Naive B cell (primary cell): ENCODE measurements around the gene CD44. TPM values are rescaled to one million over a fixed set of nuclear protein-coding genes. Genes with fewer than 3 reads are reported as not detected.

ENCODE experiments used
- ATAC-seq, 2 donors: fragments of 150-1000 bp; cut with Tn5 transposase; 2 replicates each; pipeline ENCODE4 v1.10.0; 2021; ENCODE audit warnings: low read depth in 2 of 2, mild to moderate bottlenecking in 2 of 2, moderate library complexity in 2 of 2
- DNase-seq: peaks from one replicate; pipeline ENCODE4 v3.0.0; 2022
- H3K27ac Mint-ChIP-seq, 6 donors: one replicate each; pipeline ENCODE4 v1.8.0; 2020 to 2022; ENCODE audit warnings: mild to moderate bottlenecking in 6 of 6, mixed read lengths in 6 of 6, moderate library complexity in 5 of 6, inconsistent platforms in 2 of 6
- H3K27me3 Mint-ChIP-seq, 3 donors: one replicate each; pipeline ENCODE4 v1.8.0; 2021 to 2022; ENCODE audit warnings: mixed read lengths in 3 of 3, mild to moderate bottlenecking in 1 of 3
- H3K36me3 Mint-ChIP-seq, 2 donors: one replicate each; pipeline ENCODE4 v1.8.0; 2020 to 2022; ENCODE audit warnings: mixed read lengths in 2 of 2, inconsistent platforms in 1 of 2, mild to moderate bottlenecking in 1 of 2
- H3K4me1 Mint-ChIP-seq, 3 donors: one replicate each; pipeline ENCODE4 v1.8.0; 2020 to 2022; ENCODE audit warnings: mixed read lengths in 3 of 3, inconsistent platforms in 1 of 3, mild to moderate bottlenecking in 1 of 3, moderate library complexity in 1 of 3
- H3K4me3 Mint-ChIP-seq, 8 donors: one replicate each; pipeline ENCODE4 v1.8.0; 2020 to 2022; ENCODE audit warnings: mild to moderate bottlenecking in 8 of 8, mixed read lengths in 8 of 8, moderate library complexity in 8 of 8, inconsistent platforms in 2 of 8
- H3K9me3 Mint-ChIP-seq, 7 donors: one replicate each; pipeline ENCODE4 v1.8.0; 2020 to 2022; ENCODE audit warnings: mixed read lengths in 7 of 7, mild to moderate bottlenecking in 5 of 7, inconsistent platforms in 2 of 7, moderate library complexity in 1 of 7
- polyA plus RNA-seq, 6 donors: library from polyadenylated mRNA; unstranded; fragments of 300-500 nt; fragmentation: Illumina TruSeq; gene quantifications; one replicate each; pipeline ENCODE4 v1.2.3, GENCODE V29; 2021; ENCODE audit warnings: low read depth in 6 of 6

CD44 gene
- polyA plus RNA-seq, 6 donors from 2014 or later: 156 to 277 (median 187) TPM

DNA sequence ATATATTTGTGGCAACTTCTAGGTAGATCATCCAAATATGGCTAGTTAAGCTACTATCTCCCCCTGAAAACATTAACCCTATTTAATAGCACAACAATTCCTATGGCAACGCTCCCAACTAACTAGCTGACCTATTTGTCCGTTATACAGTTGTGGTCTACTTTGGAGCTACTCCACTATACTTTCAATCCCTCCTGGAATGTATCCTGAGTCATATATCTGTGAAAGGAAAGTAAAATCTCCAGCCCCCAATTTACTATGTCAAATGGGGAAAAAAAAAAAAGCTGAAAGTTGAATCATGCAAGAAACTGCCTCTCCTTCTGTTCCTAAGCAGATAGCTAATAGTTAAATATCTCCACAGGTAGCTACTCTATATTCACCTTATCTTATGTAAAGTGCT is 128.5 kb downstream of the CD44 start:
- no peak overlapping the region for H3K27ac Mint-ChIP-seq
- ATAC-seq (no peak), DNase-seq (no peak)
- H3K4me3 Mint-ChIP-seq: no peak overlapping the region
- H3K36me3 Mint-ChIP-seq: no peaks in the 10 kb centered on the region
- no peaks in the 10 kb centered on the region for H3K27me3 Mint-ChIP-seq
- H3K9me3 Mint-ChIP-seq: peaks cover 0 to 5% (median 0%) of the 10 kb centered on the region in 7 donors
- peaks cover 10 to 29% (median 29%) of the 10 kb centered on the region in 3 donors for H3K4me1 Mint-ChIP-seq

DNA sequence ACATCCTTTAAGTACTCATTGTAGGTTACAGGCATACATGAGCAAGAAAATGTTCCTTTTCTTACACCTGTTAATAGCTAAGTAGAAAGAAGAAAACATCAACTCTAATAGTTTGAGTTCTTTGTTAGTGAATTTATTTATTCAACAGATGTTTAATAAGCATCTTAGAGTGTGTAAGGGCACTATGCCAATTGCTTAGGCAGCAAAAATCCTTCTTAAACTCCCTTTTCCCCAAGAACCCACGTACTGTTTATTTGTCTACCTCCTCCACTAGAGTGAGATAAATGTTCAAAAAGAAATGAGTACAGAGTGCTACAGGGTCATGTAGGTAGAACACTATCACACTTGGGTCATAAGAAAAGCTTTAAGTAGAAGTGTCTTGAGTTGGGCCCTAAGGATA is 131.4 kb downstream of the CD44 start:
- Mint-ChIP-seq H3K4me1 (peaks cover 10 to 35% (median 29%) of the 10 kb centered on the region in 3 donors), H3K9me3 (peaks cover 0 to 5% (median 0%) of the 10 kb centered on the region in 7 donors), H3K4me3 (no peak overlapping the region), H3K36me3 (peaks cover 0 to 8% of the 10 kb centered on the region in 2 donors), H3K27ac (no peak overlapping the region), H3K27me3 (peaks cover 0 to 8% (median 0%) of the 10 kb centered on the region in 3 donors)
- DNase-seq: no peak
- no peak for ATAC-seq

DNA sequence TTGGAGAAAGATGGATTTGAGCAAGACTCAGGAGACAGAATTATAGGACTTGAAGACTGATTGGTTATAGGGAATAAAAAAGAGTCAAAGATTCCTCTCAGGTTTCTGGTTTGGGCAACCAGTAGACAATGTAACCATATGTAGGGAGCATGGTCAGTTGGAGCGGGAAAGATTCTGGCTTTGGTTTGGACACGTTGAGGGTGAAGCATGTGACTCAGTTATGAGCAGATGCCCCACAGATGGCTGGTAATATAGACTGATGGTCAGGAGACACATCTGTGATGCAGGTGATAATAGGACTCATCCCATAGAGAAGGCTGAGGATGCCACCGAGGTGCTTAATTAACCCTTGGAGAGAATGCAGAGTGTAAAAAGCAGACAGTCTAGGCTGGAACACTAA is 132.1 kb downstream of the CD44 start:
- Mint-ChIP-seq H3K36me3 (peaks cover 0 to 8% of the 10 kb centered on the region in 2 donors), H3K27ac (peak overlapping the region in 2 of 6 donors; percentile 0 to 73), H3K4me3 (peak overlapping the region in 1 of 8 donors; percentile 5), H3K4me1 (peaks cover 6 to 28% (median 22%) of the 10 kb centered on the region in 3 donors), H3K9me3 (peaks cover 0 to 5% (median 0%) of the 10 kb centered on the region in 7 donors), H3K27me3 (peaks cover 4 to 8% (median 5%) of the 10 kb centered on the region in 3 donors)
- no peak for ATAC-seq
- no peak for DNase-seq

DNA sequence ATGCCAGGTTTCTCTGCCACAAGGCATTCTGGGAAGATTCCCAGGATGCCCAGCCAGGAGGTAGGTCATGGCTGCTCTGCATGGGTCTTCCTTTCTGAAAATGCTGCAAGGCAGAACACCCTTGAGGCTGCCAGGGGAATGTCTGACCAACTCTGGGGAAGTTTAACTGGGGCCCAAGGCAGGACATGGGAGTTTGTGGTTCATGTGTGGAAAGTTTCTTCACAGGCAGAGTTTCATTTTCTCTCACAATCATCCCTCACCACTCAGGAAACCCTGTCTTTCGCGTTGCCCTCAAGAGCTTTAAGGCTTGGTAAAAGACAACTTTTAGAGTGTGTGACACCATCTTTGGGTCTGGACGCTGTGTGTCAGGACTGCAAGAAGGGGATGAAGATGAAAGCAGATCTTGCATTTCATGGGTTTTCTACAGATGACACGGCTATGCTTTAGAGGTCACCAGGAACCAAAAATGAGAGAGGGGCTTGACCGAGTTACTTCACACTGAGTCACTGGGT is 133.5 kb downstream of the CD44 start:
- H3K36me3 Mint-ChIP-seq: peaks cover 0 to 8% of the 10 kb centered on the region in 2 donors
- H3K9me3 Mint-ChIP-seq: peaks cover 0 to 5% (median 1%) of the 10 kb centered on the region in 7 donors
- DNase-seq (no peak), ATAC-seq (peak in 1 of 2 donors; percentile 10)
- H3K27me3 Mint-ChIP-seq: peaks cover 4 to 9% (median 8%) of the 10 kb centered on the region in 3 donors
- H3K27ac Mint-ChIP-seq: no peak overlapping the region
- peak overlapping the region in 1 of 8 donors; percentile 68 for H3K4me3 Mint-ChIP-seq
- peaks cover 6 to 24% (median 18%) of the 10 kb centered on the region in 3 donors for H3K4me1 Mint-ChIP-seq

DNA sequence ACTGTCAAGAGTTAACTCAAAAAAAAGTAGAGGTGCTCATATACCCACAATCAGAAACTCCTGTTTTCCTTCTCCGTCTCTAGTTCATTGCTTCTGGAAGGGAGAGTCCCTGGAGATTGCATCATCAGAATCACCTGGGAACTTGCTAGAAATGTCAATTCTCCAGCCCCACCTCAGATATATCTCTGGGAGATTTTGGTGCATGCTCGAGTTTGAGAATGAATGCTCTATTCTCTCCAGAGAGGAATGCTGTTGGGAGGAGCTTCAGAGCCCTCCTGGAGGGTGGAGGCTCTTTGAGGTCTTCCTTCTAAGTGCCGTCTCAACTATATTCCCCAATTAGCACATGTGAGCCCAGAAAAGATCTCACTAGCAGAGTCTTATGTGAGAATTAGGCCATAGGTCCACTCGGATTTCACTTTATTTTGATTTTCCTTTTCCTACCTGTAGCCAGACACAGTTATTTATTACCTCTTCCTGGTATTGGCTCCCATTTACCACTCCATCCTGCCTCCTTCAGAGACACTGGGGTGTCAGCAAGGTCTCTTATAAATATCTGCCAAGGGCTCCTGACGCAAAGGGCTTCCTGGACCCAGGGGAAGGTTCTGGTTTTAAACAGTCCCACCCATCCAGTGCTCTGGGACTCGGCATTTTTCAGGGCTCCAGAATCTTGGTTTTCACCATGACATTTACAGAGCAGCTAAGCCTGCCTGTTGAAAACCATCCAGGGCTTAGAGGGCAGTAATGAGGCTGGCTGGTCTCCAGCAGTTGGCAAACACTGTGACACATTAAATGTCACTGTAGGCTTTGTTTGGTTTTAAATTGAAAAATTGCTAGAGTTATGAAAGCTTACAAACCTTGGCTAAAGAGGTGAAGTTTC is 136.2 kb downstream of the CD44 start:
- Mint-ChIP-seq H3K4me1 (peaks cover 16 to 33% (median 27%) of the 10 kb centered on the region in 3 donors), H3K36me3 (peaks cover 0 to 8% of the 10 kb centered on the region in 2 donors), H3K27ac (no peak overlapping the region), H3K9me3 (peaks cover 0 to 5% (median 1%) of the 10 kb centered on the region in 7 donors), H3K27me3 (peaks cover 4 to 9% (median 8%) of the 10 kb centered on the region in 3 donors), H3K4me3 (no peak overlapping the region)
- ATAC-seq: no peak
- no peak for DNase-seq

DNA sequence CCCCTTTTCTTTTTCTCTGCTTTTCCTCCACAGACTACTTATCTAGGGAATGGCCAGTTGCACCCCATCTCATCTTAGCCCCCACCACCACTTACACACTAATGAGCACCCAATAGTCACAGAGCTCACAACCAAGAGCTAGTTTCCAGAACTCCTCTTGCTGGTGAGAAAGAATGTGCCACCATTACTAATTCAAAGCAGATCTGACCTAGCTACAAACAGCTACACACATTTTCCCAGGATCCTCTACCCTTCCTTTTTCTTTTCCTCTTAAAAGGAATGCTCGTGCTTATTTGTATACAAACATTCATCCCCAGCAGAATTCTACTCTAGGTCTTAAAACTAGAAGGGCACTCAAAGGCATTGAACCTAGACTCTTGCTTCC is 136.8 kb downstream of the CD44 start:
- ATAC-seq (no peak), DNase-seq (no peak)
- Mint-ChIP-seq H3K27me3 (peaks cover 4 to 9% (median 8%) of the 10 kb centered on the region in 3 donors), H3K9me3 (peaks cover 0 to 5% (median 1%) of the 10 kb centered on the region in 7 donors), H3K4me1 (peaks cover 16 to 34% (median 27%) of the 10 kb centered on the region in 3 donors), H3K4me3 (no peak overlapping the region), H3K27ac (peak overlapping the region in 1 of 6 donors; percentile 82), H3K36me3 (peaks cover 0 to 8% of the 10 kb centered on the region in 2 donors)

DNA sequence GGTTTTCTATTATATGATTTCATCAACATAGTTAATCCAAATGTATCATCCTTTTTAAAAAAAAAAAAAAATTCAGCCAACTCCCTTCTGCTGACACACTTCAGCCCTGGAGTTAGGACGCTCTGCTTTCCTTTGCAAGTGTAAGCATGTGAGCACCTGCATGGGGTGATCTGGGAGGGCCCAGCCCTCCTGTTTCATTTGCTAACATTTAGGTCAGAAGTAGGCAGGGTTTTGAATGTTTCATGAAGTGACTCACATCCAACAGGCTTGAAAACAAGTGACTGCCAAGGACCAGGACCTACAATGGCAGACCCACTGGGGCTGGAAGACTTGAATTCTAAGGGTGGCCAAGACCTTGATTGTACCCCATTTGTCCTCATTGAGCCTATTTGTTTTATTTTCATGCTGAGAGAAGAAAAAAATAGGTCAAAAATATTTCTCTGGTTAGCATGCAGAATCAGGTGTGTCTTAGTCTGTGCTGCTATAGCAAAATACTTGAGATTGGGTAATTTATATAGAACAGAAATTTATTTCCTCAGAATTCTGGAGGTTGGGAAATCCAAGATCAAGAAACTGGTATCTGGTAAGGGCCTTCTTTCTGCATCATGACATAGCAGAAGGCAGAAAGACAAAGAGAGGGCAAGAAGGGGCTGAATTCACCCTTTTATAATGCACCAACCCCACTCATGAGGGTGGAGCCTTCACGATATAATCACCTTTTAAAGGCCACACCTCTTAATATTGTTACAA is 137.6 kb downstream of the CD44 start:
- DNase-seq: no peak

DNA sequence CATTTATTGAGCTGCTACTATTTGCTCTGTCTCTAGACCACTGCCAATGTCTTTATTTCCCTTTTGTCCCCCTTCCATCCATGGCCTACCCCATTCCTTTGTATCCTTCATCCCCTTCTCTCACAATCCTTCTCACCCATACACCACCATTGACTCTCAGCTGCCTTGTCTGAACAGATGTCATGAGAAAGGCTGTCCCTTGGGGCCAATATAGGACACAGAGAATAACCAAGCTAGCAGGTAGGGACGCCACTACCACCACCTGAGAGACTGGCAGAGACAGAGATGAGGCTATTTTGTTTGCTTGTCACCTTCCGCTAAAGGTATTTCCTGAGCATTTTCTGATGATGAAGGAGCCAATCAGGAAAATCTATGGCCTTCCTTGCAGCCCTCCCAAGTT is 138.9 kb downstream of the CD44 start:
- no peak for DNase-seq
- Mint-ChIP-seq H3K4me3 (no peak overlapping the region), H3K9me3 (peaks cover 0 to 1% (median 0%) of the 10 kb centered on the region in 7 donors), H3K27ac (peak overlapping the region in 1 of 6 donors; percentile 3), H3K4me1 (peaks cover 6 to 18% (median 9%) of the 10 kb centered on the region in 3 donors), H3K36me3 (peaks cover 0 to 8% of the 10 kb centered on the region in 2 donors), H3K27me3 (peaks cover 4 to 9% (median 8%) of the 10 kb centered on the region in 3 donors)
- ATAC-seq: peak in 1 of 2 donors; percentile 57

More for the DNA sequence above, 137.6 kb downstream of the CD44 start:
- peak overlapping the region in 1 of 6 donors; percentile 91 for H3K27ac Mint-ChIP-seq
- ATAC-seq: no peak
- peaks cover 4 to 9% (median 8%) of the 10 kb centered on the region in 3 donors for H3K27me3 Mint-ChIP-seq
- peaks cover 16 to 26% (median 19%) of the 10 kb centered on the region in 3 donors for H3K4me1 Mint-ChIP-seq
- H3K36me3 Mint-ChIP-seq: peaks cover 0 to 8% of the 10 kb centered on the region in 2 donors
- H3K9me3 Mint-ChIP-seq: peaks cover 0 to 5% (median 1%) of the 10 kb centered on the region in 7 donors
- no peak overlapping the region for H3K4me3 Mint-ChIP-seq

DNA sequence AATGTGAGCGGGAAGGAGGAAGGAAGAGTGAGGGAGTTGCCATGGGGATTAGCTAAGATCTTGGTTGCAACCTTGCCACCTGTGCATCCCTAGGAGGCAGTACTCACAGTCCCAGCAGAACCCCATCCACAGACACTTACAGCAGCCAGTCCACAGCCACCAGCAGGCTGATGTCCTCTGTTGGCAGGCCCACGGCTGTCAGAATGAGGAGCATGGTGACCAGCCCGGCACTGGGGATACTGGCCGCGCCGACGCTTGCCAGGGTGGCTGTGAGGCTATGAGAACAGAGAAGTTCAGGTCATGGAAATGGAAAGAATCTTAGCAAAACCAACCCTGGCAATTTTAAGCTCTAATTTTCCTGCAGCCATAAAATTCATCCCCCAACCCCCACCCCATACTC is 141.8 kb downstream of the CD44 start:
- ATAC-seq (no peak), DNase-seq (no peak)
- Mint-ChIP-seq H3K9me3 (peaks cover 0 to 1% (median 0%) of the 10 kb centered on the region in 7 donors), H3K27ac (peak overlapping the region in 1 of 6 donors; percentile 14), H3K4me3 (no peak overlapping the region), H3K36me3 (no peaks in the 10 kb centered on the region), H3K4me1 (peaks cover 3 to 18% (median 9%) of the 10 kb centered on the region in 3 donors), H3K27me3 (peaks cover 0 to 7% (median 6%) of the 10 kb centered on the region in 3 donors)

DNA sequence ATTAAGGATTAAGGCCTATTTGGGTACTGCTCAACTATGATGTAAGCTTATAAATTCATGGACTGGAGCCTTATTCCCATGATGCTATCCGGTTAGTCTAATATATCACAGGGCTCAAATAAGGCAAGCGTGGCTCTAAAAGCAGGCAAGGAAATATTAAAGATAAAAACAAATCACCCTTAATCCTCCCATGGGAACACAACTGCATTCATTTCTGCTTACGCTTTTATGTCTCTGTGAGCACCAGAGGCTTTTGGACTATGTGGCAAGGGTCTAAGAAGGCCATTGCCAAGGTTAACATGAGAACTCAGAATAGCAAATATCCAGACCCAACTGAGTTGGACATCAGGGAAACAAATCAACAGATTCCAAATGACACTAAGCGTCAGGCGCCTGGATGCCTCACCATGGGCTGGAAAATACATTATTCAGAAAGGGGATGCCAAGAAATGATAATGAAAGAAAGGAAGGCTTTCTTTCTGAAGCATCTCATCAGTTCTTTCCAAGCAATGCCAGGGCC is 142.3 kb downstream of the CD44 start:
- Mint-ChIP-seq H3K27ac (no peak overlapping the region), H3K27me3 (peaks cover 0 to 3% (median 2%) of the 10 kb centered on the region in 3 donors), H3K4me3 (no peak overlapping the region), H3K9me3 (peaks cover 0 to 1% (median 0%) of the 10 kb centered on the region in 7 donors), H3K4me1 (peaks cover 3 to 18% (median 9%) of the 10 kb centered on the region in 3 donors), H3K36me3 (no peaks in the 10 kb centered on the region)
- DNase-seq (no peak), ATAC-seq (no peak)
